ENCODE data around the gene ANKRD9. TPM values are rescaled to one million over a fixed set of nuclear protein-coding genes. Genes with fewer than 3 reads are reported as not detected.

ANKRD9 gene
- total RNA-seq, 6 donors from 2014 or later: 21.0 to 99.9 (median 47.6) TPM

GRCh38 chr14:102493096-102493495, 16.5 kb downstream of the ANKRD9 start:
- Histone ChIP-seq H3K36me3 (peaks cover 0 to 18% (median 10%) of the 10 kb centered on the region in 4 donors), H3K4me3 (no peak overlapping the region), H3K27ac (no peak overlapping the region), H3K9me3 (no peaks in the 10 kb centered on the region), H3K4me1 (no peaks in the 10 kb centered on the region), H3K27me3 (no peaks in the 10 kb centered on the region)
- 93 to 95% methylated on average over 15 of the region's 15 CpGs for WGBS, 2 donors
- TF ChIP-seq POLR2A (IDR thresholded peaks at IDR 0.05) (no peak), CTCF (IDR thresholded peaks at IDR 0.05) (no peak), EP300 (IDR thresholded peaks at IDR 0.05) (no peak), POLR2AphosphoS5 (IDR thresholded peaks at IDR 0.05) (no peak)
- DNase-seq (no peak), ATAC-seq (ENCODE audit: low FRiP score in 2 of 2) (no peak)

- no peak for ATAC-seq (ENCODE audit: low FRiP score in 2 of 2)
- Histone ChIP-seq H3K27ac (no peak overlapping the region), H3K36me3 (peaks cover 0 to 12% (median 5%) of the 10 kb centered on the region in 4 donors), H3K4me3 (no peak overlapping the region), H3K27me3 (no peaks in the 10 kb centered on the region), H3K4me1 (no peaks in the 10 kb centered on the region), H3K9me3 (no peaks in the 10 kb centered on the region)
- no peak for DNase-seq
- no peak for TF ChIP-seq CTCF (IDR thresholded peaks at IDR 0.05)
- no peak for TF ChIP-seq EP300 (IDR thresholded peaks at IDR 0.05)
- no peak for TF ChIP-seq POLR2AphosphoS5 (IDR thresholded peaks at IDR 0.05)
- no peak for TF ChIP-seq POLR2A (IDR thresholded peaks at IDR 0.05)
- 91 to 94% methylated on average over 17 of the region's 17 CpGs for WGBS, 2 donors
Measured at GRCh38 chr14:102492531-102492910, 17.1 kb downstream of the ANKRD9 start.

DNA sequence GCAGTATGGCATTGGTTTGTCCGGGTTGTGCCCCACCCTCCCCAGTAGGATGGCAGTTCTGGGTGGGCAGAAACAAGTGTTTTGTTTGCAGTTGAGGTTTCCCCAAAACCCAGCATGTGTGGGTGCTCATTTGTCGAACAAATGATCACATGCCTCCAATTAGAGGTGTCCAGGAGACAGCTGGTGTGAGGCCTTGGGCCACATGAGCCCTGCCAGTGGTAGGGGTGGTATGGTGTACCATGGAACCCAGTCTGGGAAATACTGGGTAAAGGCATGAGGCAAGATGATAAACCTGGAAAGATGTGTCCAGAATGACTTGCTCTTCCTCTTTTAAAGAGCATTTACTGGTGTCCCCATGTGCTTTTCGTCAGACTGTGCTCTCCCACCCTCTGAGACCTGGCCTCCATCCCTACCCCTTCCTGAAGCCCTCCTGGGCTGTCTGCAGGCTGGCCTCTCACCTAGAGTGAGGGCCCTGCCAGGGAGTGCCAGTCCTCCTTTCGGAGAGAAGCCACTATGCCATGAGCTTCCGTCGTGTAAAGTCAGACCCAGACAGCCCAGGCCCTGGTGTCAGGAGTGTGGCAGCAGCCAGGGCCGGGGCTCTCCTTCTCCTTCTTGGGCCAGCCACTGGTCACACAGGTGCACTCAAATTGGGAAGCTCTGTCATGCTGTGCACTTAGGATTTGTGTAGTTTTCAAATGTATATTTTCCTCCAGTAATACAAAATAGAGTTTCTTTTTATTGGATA, 17.6 kb downstream of the ANKRD9 start:
- 88 to 93% methylated on average over 4 to 7 of the region's 7 CpGs for WGBS, 2 donors
- no peak overlapping the region for H3K27ac ChIP-seq
- H3K9me3 ChIP-seq: no peaks in the 10 kb centered on the region
- TF ChIP-seq POLR2A (IDR thresholded peaks at IDR 0.05) (no peak), CTCF (IDR thresholded peaks at IDR 0.05) (no peak), EP300 (IDR thresholded peaks at IDR 0.05) (no peak), POLR2AphosphoS5 (IDR thresholded peaks at IDR 0.05) (no peak)
- H3K27me3 ChIP-seq: no peaks in the 10 kb centered on the region
- no peak overlapping the region for H3K4me3 ChIP-seq
- DNase-seq (no peak), ATAC-seq (ENCODE audit: low FRiP score in 2 of 2) (no peak)
- peaks cover 0 to 7% (median 1%) of the 10 kb centered on the region in 4 donors for H3K36me3 ChIP-seq
- H3K4me1 ChIP-seq: no peaks in the 10 kb centered on the region

DNA sequence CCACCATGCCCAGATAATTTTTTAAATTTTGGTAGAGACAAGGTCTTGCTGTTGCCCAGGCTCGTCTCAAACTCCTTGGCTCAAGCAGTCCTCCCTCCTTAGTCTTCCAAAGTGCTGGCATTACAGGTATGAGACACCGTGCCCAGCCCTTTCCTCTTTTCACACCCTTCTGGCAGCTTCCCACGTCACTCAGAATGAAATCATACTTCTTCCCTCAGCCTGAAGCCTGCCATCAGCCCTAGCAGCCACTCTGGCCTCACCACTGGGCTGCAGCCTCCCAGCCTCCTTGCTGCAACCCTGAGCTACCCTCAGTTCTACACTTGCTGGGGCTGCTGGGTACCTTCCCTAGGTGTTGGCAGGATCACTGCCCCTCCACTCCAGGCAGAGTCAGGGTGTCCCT, 18.2 kb downstream of the ANKRD9 start:
- no peak for DNase-seq

More for the DNA sequence above, 18.2 kb downstream of the ANKRD9 start:
- ATAC-seq (ENCODE audit: low FRiP score in 2 of 2): no peak
- H3K4me1 ChIP-seq: peaks cover 0 to 5% (median 2%) of the 10 kb centered on the region in 4 donors
- WGBS, 2 donors: 66 to 87% methylated on average over 3 of the region's 3 CpGs
- H3K27ac ChIP-seq: no peak overlapping the region
- TF ChIP-seq POLR2AphosphoS5 (IDR thresholded peaks at IDR 0.05) (no peak), POLR2A (IDR thresholded peaks at IDR 0.05) (no peak), EP300 (IDR thresholded peaks at IDR 0.05) (no peak), CTCF (IDR thresholded peaks at IDR 0.05) (no peak)
- H3K27me3 ChIP-seq: no peaks in the 10 kb centered on the region
- peaks cover 0 to under 1% (median 0%) of the 10 kb centered on the region in 4 donors for H3K36me3 ChIP-seq
- H3K9me3 ChIP-seq: no peaks in the 10 kb centered on the region
- no peak overlapping the region for H3K4me3 ChIP-seq

Data from upper lobe of left lung (tissue), 6 donors.